T47D (cell line): ENCODE results near the gene SLC43A1.
A peak's percentile ranks its signal among the peaks of the same experiment; 100 is the strongest.
"Not testable (repeated sequence)": the region's sequence is repeated elsewhere in the genome, so short reads cannot be mapped to it uniquely, and the experiment has no call there.

ENCODE experiments used
- DNase-seq, 2 experiments: peaks; one replicate each; pipeline versions ENCODE4 v3.0.0 to v3.0.0-alpha.2; 2011 to 2012; ENCODE audit warnings: low read depth in 1 of 2, low spot score in 1 of 2
- JUND ChIP-seq: IDR thresholded peaks from 2 replicates; pipeline ENCODE4 v1.6.1; 2012; ENCODE audit warnings: low read depth
- in situ Hi-C: cut with HindIII; loops from 2 replicates; pipeline ENCODE4 v1.10.0; 2016; ENCODE audit warnings: low sequenced_read_pairs, low pct_unique_long_range_greater_than_20kb

The SLC43A1 gene

DNA sequence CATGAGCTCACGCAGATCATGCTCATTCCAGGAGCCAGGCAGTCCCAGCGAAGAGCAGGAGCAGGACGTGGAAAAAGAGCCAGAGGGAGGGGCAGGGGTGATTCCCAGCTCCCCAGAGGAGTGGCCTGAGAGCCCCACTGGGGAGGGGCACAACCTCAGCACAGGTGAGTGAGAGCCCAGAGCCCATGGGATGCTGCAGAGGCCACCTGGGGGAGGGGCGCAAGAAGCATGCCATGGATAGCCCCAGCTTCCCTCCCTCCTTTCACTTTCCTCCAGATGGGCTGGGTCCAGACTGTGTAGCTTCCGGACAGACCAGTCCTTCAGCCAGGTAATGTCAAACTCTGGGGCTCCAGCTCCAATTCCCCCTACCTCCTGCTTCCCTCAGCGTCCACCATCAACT is 28.1 kb upstream of the SLC43A1 start:
- DNase-seq: peak; percentile 34 to 54
- no peak for TF ChIP-seq JUND
- in situ Hi-C loops: no loop called here

DNA sequence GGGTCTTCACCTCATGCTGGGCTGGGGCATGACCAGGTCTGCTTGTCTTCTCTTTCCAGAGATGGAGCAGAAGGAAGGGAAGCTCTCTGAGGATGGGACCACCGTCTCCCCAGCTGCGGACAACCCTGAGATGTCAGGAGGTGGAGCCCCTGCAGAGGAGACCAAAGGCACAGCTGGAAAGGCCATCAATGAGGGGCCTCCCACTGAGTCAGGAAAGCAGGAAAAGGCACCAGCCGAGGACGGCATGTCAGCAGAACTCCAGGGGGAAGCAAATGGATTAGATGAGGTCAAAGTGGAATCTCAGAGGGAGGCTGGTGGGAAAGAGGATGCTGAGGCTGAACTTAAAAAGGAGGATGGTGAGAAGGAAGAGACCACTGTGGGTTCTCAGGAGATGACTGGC is 27.1 kb upstream of the SLC43A1 start:
- no peak for TF ChIP-seq JUND
- no peak for DNase-seq
- in situ Hi-C loops: no loop called here

DNA sequence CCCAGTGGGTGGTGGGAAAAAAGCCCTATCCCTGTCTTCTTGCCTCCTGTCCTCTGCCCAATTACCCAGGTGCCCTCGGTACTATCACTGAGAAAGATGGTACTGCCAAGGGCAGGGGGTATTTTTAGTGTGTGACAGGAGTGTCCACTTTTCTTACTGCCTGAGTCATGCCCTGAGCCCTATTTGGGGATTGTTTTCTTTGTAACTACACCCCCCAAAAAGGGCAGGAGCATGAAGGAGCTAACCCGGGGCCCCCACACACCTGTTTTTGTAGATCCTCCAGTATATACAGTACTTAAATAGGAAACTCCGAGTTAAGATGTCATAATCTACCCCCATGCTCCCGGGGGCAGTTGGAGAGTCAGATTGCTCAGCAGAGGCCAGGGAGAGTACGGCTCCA is 25.7 kb upstream of the SLC43A1 start:
- TF ChIP-seq JUND: no peak
- no peak for DNase-seq
- in situ Hi-C loops: no loop called here

DNA sequence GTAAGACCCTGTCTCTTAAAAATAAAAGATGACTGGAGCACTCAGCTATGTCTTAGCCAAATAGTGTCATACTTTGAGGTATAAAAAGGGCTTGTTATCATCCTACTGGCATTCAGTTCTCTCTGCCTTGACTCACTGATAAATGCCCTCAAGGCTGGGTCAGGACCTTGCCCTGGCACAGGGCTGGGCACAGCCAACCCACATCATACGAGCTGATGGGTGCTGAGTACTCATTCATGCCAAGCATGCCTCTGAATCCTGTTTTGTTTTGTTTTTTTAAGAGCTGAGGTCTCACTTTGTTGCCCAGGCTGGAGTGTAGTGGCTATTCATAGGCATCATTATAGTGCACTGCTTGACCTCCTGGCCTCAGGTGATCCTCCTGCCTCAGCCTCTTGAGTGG is 23.8 kb upstream of the SLC43A1 start:
- in situ Hi-C loops: no loop called here
- no peak for DNase-seq
- TF ChIP-seq JUND: no peak

DNA sequence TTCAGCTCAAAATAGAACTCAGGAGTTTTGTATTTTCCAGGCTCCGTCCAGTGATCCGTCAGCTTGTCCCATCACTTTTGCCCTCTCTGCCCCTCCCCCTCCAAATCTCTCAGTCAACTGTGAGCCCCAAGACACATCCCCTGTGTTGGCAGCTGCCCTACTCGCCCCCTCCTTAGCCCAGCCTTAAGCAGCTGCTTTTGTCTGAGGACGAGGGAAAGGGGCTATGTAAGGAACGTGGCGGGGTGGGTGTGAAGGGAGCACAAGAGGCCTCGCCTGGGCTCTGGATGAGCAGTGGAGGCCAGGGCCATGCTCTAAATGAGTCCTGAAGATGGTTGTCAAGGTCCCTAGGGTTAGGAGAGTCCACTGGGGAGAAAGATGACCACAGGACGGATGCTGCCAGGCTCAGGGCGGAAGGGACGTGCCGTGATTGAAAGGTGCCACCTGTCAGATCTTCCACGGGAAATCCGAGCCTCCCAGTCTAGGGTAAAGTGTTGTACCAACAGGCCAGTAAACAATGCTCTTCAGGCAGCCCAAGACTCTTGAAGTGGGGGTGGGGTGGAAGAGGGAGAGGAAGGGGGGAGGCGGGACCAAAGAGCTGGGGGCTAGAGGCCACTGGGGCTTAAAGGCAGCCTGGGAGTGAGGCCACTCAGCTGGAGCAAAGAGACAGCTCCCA is 21.6 kb upstream of the SLC43A1 start, which contains the start of gene SMTNL1:
SMTNL1 (plus strand) TSS at position 649 of the 673 bp plus-strand sequence. CDS start 5,048 bp downstream, outside the sequence.
- no peak for DNase-seq
- TF ChIP-seq JUND: no peak
- in situ Hi-C loops: no loop called here

DNA sequence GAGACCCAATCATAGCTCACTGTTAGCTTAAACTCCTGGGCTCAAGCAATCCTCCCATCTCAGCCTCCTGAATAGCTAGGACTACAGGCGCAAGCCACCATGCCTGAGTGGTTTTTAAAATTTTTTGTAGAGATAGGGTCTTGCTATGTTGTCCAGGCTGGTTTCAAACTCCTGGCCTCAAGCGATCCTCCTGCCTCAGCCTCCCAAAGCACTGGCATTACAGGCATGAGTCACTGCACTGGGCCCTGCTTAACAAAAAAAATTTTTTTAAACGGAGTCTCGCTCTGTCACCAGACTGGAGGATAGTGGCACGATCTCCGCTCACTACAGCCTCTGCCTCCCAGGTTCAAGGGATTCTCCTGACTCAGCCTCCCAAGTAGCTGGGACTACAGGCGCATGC is 18.9 kb upstream of the SLC43A1 start:
- in situ Hi-C loops: not testable (repeated sequence)

DNA sequence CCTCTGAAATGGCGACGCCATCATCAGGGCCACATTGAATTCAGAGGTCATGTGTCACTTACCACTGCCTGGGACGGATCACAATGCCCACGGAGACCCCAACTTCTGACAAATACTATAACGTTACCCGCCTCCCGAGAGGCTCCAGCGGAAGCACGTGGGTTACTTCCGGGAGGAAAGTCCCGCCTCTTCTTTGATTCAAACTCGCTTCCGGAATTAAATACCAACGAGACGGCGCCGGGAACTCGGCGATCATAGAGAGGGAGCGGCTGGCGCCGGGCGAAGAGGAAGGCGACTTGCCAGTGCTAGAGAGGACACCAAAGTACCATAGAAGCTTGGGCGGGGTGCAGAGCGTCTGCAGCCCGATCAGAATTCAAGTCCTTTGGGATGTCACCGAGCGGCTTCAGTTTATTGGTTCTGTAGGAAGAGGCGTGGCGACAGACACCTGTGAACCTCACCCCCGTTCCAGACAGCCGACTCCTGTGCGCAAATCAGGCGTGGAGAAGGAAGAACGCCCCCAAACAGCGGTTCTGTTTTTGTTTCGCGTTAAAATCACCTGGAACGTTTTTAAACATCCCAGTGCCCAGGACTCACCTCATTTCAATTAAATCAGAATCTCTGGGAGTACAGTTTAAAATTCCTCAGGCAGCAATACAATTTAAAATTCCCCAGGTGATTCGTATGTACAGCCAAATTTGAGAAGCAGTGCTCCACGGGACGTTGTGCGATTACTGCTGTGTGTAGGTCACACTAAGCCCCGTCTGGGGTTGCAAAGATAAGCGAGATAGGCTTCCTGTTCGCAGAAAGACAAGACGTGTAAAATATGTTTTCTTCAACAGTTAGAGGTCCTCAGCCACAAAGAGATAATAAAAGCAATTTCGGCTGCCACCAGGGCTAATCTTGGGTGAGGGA is 15.3 kb upstream of the SLC43A1 start, which contains the start of gene TIMM10:
TIMM10 (minus strand) TSS at position 159 of the 912 bp plus-strand sequence. CDS start 565 bp downstream, outside the sequence.
- peak; percentile 95 to 100 for DNase-seq
- in situ Hi-C loops: no loop called here
- TF ChIP-seq JUND: no peak

More for the DNA sequence above, 18.9 kb upstream of the SLC43A1 start:
- DNase-seq: not testable (repeated sequence)

DNA sequence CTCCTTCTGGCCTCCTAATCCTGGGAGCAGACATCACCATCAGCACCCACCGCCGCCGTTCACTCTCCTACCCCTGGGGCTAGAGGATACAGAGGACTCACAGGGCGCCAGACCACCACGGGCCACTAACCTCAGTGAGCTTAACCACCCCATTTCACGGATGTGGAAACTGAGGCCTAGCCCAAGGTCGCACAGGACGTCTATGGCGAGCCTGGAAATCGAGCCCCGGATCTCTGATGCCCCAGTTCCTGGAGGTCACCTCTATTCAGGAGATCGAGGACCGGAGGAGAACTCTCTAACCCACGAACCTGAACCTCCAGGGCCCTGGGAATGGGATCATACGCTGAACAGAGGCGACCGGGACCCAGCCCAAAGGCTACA is 14.7 kb upstream of the SLC43A1 start:
- TF ChIP-seq JUND: no peak
- in situ Hi-C loops: no loop called here
- no peak for DNase-seq

DNA sequence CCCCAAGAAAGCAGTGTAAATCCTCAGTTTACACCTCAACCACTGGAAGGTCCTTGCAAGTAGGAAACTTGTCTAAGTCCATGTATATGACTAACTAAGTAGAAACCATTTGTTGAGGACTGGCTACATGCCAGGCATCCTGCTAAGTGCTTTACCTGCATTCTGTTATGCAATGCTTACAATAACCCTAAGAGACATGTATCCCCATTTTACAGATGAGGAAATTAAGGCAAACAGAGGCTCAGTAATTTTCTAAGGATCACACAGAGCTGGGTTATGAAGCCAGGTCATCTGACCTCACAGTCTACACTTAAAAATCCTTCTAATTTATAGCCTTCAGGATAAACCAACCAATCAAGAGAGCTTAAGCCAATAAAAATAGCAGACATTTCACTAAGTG is 13.5 kb upstream of the SLC43A1 start:
- in situ Hi-C loops: no loop called here
- TF ChIP-seq JUND: no peak
- DNase-seq: no peak

DNA sequence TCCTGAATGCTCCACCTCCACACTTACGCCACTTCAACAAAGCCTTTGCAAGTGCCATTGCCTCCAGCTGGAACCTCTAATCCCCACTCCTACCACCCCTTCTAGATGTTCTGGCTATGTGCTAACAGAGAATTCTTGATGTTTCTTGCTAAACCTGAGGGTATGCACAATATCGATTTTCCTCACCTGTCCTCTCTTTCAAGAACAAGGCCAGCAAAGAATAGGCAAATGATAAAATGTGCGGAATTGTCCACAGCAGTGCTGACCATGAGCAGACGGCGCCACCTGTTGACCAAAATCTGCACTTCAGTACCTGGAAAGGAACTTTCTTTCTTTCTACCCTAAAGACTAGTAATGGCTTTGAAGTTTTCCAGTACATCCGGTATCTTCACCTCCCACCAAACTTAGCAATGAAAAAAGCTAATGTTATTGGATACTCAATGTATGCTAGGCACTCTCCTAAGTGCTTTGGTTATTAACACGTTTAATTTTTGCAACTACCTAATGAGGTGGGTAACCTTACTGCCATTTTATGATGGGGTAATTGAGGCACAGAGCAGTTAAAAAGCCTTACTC is 11.6 kb upstream of the SLC43A1 start:
- DNase-seq: peak in 1 of 2 experiments; percentile 80
- in situ Hi-C loops: no loop called here
- no peak for TF ChIP-seq JUND

DNA sequence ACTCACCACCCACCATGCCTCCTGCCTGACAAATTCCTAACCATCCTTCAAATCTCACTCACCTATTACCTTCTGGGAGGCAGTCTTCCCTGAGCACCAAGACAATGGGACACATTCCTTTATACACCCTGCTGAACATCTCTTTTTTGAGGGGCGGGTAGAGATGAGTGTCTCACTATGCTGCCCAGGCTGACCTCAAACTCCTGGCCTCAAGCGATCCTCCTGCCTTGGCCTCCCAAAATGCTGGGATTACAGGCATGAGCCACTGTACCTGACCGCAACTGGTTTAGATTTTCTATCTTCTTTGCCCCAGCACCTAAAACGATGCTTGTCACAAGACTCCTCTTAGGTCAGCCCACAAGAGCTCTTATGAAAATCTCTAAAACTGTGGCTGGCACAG is 7.9 kb upstream of the SLC43A1 start:
- in situ Hi-C loops: no loop called here

DNA sequence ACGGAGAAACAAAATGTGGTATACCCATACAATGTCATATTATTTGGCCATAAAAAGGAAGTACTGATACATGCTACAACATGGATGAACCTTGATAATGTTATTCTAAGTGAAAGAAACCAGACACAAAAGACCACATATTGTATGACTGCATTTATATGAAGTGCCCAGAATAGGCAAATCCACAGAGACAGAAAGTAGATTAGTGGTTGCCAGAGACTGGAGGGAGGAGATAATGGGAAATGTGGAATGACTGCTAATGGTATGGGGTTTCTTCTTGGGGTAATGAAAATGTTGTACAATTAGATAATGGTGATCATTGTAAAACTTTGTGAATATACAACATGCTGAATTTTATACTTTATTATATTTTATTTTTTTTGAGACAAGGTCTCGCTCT is 5.6 kb upstream of the SLC43A1 start:
- in situ Hi-C loops: no loop called here
- DNase-seq: no peak
- no peak for TF ChIP-seq JUND

More for the DNA sequence above, 7.9 kb upstream of the SLC43A1 start:
- no peak for TF ChIP-seq JUND
- DNase-seq: no peak

DNA sequence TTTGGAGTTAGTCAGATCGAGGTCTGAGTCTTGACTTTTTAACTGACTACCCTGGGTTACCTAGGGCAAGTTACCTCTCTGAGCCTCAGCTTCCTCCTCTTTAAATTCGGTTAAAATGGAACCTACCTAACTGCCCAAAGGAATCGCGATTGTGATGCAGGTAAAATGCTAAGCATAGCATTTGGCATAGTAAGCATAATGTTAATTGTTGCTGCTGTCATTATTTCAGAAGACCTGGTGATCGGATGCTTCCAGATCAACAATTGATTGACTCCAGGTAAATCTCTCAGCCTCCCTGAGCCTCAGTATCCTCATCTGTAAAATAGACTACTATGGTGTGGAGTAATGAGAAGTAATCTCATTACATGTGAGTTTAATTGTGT is 550 bp upstream of the SLC43A1 start:
- TF ChIP-seq JUND: no peak
- in situ Hi-C loops: no loop called here
- DNase-seq: no peak
